ENCODE results near the gene PRELID3B. TPM values are rescaled to one million over a fixed set of nuclear protein-coding genes. Genes with fewer than 3 reads are reported as not detected.
A peak's percentile ranks its signal among the peaks of the same experiment; 100 is the strongest.

PRELID3B gene
- total and polyA plus RNA-seq, 2 of the 13 experiments (the other 11 are each of a cell fraction or from before 2014, with no cell fraction given): 23.3 to 42.6 TPM

- TF ChIP-seq ZNF432 (CRISPR knock-in tag; IDR thresholded peaks at IDR 0.05; ENCODE audit: borderline replicate concordance) (no peak), NR2F2 (IDR thresholded peaks at IDR 0.05; ENCODE audit: borderline replicate concordance, low read depth) (no peak), POLR2A (IDR thresholded peaks at IDR 0.05; ENCODE audit: insufficient read depth in 1 of 2, low read depth in 2 of 2, low read length in 2 of 2) (no peak), XRCC5 (optimal IDR thresholded peaks at IDR 0.05; ENCODE audit: low read length) (peak; percentile 76), RFXAP (CRISPR knock-in tag; IDR thresholded peaks at IDR 0.05; ENCODE audit: borderline replicate concordance) (no peak), MXD4 (CRISPR knock-in tag; IDR thresholded peaks at IDR 0.05) (no peak; the same call in 1 of the 2 replicates), GZF1 (CRISPR knock-in tag; IDR thresholded peaks at IDR 0.05) (no peak), ZNF10 (CRISPR knock-in tag; IDR thresholded peaks at IDR 0.05; ENCODE audit: borderline replicate concordance, low read depth) (no peak), FOXA1 (IDR thresholded peaks at IDR 0.05) (no peak), FOXA1 (CRISPR knock-in tag; IDR thresholded peaks at IDR 0.05) (peak; percentile 2; the same call in 1 of the 2 replicates), CBFB (CRISPR knock-in tag; IDR thresholded peaks at IDR 0.05) (no peak), CHCHD3 (CRISPR knock-in tag; IDR thresholded peaks at IDR 0.05) (no peak; the same call in 1 of the 2 replicates), SUZ12 (IDR thresholded peaks at IDR 0.05; ENCODE audit: low read depth, low read length) (no peak), ZC3H13 (CRISPR knock-in tag; IDR thresholded peaks at IDR 0.05) (no peak), RELA (CRISPR knock-in tag; IDR thresholded peaks at IDR 0.05) (peak; percentile 85; the same call in 1 of the 2 replicates), ZNF225 (CRISPR knock-in tag; IDR thresholded peaks at IDR 0.05) (no peak), MIER3 (CRISPR knock-in tag; IDR thresholded peaks at IDR 0.05; ENCODE audit: borderline replicate concordance) (0 out of 2 replicates have a peak, but pooled peaks have one; percentile 39), ATF7-NPFF (CRISPR knock-in tag; IDR thresholded peaks at IDR 0.05; ENCODE audit: low read depth) (no peak)
- TF ChIP-seq, protein P1, sequence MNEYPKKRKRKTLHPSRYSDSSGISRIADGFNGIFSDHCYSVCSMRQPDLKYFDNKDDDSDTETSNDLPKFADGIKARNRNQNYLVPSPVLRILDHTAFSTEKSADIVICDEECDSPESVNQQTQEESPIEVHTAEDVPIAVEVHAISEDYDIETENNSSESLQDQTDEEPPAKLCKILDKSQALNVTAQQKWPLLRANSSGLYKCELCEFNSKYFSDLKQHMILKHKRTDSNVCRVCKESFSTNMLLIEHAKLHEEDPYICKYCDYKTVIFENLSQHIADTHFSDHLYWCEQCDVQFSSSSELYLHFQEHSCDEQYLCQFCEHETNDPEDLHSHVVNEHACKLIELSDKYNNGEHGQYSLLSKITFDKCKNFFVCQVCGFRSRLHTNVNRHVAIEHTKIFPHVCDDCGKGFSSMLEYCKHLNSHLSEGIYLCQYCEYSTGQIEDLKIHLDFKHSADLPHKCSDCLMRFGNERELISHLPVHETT (CRISPR knock-in tag; conservative IDR thresholded peaks at IDR 0.05): no peak
- TF ChIP-seq, protein P2, sequence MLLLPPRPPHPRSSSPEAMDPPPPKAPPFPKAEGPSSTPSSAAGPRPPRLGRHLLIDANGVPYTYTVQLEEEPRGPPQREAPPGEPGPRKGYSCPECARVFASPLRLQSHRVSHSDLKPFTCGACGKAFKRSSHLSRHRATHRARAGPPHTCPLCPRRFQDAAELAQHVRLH (CRISPR knock-in tag; IDR thresholded peaks at IDR 0.05; ENCODE audit: borderline replicate concordance, low read depth): no peak
- TF ChIP-seq, protein P3, sequence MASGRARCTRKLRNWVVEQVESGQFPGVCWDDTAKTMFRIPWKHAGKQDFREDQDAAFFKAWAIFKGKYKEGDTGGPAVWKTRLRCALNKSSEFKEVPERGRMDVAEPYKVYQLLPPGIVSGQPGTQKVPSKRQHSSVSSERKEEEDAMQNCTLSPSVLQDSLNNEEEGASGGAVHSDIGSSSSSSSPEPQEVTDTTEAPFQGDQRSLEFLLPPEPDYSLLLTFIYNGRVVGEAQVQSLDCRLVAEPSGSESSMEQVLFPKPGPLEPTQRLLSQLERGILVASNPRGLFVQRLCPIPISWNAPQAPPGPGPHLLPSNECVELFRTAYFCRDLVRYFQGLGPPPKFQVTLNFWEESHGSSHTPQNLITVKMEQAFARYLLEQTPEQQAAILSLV (CRISPR knock-in tag; IDR thresholded peaks at IDR 0.05; ENCODE audit: borderline replicate concordance): no peak
- TF ChIP-seq, protein P4, sequence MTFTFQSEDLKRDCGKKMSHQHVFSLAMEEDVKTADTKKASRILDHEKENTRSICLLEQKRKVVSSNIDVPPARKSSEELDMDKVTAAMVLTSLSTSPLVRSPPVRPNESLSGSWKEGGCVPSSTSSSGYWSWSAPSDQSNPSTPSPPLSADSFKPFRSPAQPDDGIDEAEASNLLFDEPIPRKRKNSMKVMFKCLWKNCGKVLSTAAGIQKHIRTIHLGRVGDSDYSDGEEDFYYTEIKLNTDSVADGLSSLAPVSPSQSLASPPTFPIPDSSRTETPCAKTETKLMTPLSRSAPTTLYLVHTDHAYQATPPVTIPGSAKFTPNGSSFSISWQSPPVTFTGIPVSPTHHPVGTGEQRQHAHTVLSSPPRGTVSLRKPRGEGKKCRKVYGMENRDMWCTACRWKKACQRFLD (CRISPR knock-in tag; IDR thresholded peaks at IDR 0.05; ENCODE audit: borderline replicate concordance): no peak
Measured at GRCh38 chr20:59004763-59005522, 37.6 kb downstream of the PRELID3B start (continued).

All from HepG2 (cell line).